CD4-positive, alpha-beta T cell treated with Interferon alpha-2 for 1 hour (primary cell): ENCODE measurements around the gene ADPRM.
A peak's percentile ranks its signal among the peaks of the same experiment; 100 is the strongest.
"Not testable (repeated sequence)": the region's sequence is repeated elsewhere in the genome, so short reads cannot be mapped to it uniquely, and the experiment has no call there.

Experiments used
- DNase-seq, 2 donors: peaks; one replicate each; pipeline ENCODE4 v3.0.0-alpha.2; 2020 to 2022

Gene ADPRM

DNA sequence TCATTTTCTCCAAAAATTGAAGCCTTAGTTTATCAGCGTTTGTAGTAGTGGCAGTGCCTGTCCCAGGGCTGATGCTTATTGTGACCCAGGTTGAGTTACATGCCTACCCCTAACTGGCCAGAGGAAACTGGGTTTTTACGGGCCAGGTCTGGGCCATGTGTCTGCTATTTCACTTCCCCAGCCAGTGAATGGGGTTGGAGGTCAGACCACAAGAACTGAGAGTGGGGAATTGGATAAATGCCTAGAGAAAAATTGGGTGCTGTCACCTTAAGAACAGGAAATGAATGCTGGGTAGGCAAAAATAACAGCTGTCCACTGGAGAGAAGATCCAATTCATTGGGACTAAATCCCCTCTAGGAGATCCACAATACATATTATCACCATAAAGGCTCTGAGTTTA lies 5.2 kb downstream of the ADPRM start:
- no peak for DNase-seq

DNA sequence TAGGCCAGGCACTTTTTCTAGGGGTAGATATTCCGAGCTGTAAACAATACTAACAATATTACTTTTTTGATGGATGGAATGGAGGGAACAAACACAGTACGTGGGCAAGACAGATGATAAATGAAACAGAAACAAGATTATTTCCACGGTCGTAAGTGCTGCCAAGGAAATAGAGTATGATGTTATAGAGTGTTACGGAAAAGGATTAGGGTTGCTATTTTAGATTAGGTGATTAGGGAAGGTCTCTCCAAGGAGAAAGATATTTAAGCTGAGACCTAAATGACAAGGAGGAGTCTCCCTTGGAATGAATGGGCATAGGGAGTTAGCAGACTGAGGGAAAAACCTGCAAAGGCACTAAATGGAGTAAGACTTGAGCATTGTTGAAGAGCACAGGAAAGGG lies 8.3 kb downstream of the ADPRM start:
- DNase-seq, result no peak

DNA sequence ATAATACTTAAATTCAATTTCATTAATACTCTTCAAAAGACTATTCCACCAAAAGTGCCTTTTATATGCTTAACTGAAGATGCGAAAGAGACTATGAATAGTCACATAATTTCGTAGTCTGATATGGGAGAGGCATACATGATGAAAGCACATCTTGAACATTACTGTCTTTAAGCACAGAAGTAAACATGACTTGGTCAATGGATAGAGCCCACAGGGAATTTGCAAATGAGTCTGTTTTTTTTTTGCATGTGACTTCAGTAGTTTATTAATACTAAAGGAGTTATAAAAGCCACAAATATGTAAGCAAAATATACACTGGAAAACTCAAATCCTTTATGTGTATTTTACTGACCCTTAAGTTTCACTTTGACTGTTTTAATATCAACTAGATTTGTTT lies 15.9 kb downstream of the ADPRM start:
- no peak for DNase-seq

DNA sequence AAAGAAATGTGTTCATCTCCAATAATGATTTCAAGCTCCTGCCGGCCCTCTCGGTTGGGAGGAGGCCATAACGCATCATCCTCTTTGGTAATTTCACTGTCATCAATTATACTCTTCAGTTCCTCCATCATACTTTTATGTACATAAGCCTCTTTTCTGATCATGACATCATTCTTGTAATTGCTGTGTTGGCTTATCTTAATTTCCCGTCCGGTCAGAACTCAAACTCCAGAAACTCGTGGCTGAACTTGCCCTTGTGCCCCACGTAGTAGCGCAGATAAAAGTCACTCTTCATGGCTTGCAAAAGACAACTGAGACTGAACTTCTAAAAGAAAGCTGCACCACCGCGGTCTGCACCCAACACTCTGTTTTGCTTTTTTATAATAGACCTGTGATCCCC lies 18.8 kb downstream of the ADPRM start:
- no peak for DNase-seq

DNA sequence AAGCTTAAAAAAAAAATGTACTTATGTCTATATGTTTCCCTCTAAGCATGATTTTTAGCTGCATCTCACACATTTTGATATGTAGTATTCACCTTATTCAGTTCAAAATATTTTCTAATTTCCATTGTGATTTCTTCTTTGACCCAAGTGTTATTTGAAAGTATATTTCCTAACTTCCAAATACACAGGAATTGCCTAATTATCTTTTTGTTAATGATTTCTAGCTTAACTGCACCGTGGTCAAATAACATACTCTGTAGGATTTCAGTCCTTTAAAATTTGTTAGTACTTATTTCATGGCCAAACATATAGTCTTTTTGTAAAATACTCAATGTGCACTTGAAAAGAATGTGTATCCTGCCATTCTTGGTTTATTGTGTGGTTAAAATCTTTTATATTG lies 21.2 kb downstream of the ADPRM start:
- DNase-seq, result no peak

- DNase-seq, result no peak
These were observed 27.3 kb downstream of the ADPRM start for GRCh38 chr17:10724546-10725195.

DNA sequence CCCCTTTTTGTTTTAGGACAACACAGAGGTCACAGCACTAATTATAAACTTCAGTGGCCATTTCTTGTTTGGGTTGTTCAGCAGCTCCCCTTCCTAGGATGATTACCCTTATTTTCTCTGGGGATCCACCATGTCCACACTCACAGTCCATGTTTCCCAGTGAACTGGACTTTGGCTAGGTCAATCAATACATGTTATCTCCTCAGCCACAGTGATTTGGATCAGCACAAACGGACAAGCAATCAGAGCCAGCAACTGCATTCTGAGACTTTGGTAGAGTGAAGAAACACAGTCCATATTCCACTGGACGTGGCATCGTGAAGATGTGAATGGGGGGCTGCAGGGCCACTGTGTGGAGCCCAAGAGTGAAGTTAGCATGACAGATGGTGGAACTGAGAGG lies 27.9 kb downstream of the ADPRM start:
- no peak for DNase-seq

GRCh38 chr17:10726196-10726595 lies 28.8 kb downstream of the ADPRM start:
- DNase-seq, result no peak

DNA sequence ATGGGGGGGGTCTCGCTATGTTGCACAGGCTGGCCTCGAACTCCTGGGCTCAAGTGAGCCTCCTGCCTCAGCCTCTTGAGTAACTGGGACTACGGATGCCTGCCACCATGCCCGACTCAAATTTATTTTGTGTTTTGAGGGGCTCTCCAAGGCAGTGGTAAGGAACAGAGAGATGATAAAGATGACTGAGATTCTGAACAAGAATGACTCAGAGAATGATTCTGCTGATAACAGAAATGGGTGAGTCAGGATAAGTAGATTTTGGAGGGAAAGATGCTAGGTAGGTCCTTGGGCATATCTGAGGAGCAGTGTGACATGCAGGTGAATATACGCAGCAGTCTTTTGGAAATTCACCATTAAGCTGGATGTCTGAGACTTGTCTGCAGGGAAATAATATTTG lies 29.8 kb downstream of the ADPRM start:
- no peak for DNase-seq

- DNase-seq, result no peak
These were observed 31.0 kb downstream of the ADPRM start for GRCh38 chr17:10728331-10728892.

- peak; percentile 24 to 33 for DNase-seq
These were observed 32.2 kb downstream of the ADPRM start, which contains the start of gene TMEM220 for GRCh38 chr17:10729334-10730193. Gene TMEM220 (minus strand): TSS chr17:10730023. CDS start chr17:10729851, 172 bp downstream.

- DNase-seq, result not testable (repeated sequence)
These were observed 32.9 kb downstream of the ADPRM start for GRCh38 chr17:10730247-10730646.

DNA sequence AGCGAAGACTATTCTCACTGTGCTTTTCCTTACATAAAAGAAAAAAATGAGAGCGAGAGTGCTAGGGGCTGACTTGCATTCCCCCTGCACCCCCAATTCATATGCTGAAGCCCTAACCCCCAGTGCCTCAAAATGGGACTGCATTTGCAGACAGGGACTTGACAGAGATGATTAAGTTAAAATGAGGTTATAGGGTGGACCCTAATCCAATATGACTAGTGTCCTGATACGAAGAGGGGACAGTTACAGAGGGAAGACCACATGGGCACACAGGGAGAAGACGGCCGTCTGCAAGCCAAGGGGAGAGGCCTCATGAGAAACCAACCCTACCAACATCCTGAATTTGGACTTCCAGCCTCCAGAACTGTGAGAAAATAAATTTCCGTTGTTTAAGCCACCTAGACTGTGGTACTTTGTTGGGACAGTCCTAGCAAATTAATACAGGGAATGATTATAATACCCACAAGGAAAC lies 34.0 kb downstream of the ADPRM start:
- DNase-seq, result no peak

- not testable (repeated sequence) for DNase-seq
These were observed 34.7 kb downstream of the ADPRM start for GRCh38 chr17:10732121-10732520.

DNA sequence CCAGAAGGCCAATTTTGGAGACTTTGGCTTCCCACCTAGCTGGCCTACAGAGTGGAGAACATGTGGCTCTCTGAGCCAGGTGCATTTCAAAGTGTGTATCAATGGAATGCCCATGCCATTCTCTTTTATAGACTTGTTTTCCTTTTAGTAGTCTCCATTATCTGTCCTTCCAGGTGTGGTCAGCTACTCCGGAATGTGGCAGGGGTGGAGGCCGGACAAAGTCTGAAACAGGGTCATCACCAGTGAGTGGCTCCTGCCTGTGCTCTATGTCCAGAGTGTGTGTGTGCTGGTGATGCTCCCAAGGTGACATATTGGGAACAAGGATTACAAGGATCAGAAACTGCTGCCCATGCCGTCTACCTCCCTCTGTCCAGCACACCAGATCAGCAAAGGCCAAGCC lies 36.3 kb downstream of the ADPRM start:
- DNase-seq, result no peak

GRCh38 chr17:10735251-10735650 lies 37.9 kb downstream of the ADPRM start:
- DNase-seq, result no peak

DNA sequence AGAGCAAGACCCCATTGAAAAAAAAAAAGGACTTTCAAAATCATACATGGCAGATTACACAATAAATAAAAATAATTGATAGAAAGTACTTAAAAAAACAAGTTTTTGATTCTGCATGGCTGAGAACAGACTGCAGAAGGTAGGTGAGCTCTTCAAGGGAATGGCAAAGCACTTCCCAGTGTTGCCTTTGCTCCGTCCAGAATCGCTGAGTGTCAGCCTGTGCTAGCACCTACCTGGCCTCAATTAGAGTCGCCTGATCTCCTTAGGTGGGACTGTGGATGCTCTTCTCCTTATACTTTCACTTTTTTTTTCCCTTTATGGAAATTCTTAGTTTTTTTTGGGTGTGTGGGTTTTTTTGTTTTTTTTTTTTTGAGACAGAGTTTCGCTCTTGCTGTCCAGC lies 38.4 kb downstream of the ADPRM start:
- DNase-seq, result no peak

DNA sequence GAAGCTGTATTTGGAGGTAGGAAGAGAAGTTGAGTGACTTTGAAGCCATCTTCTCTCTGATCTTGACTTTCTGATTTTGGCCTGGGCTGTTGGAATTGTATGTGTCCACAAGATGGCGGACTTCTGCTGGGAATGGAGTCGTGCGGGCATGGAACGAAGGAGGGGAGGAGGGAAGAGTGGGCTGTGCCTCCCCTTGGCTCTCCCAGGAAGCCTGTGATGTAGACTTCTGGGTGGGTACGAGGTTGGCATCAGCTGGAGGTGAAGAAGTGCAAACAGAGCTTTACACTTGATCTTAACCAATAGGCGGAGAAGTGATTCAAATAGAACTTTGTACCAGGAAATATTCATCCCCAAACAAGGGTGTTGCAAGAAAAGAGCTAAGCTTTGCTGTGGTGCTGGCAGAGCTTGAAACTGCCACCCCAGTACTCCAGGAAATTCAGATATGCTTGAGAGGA lies 39.8 kb downstream of the ADPRM start:
- peak; percentile 9 to 36 for DNase-seq

DNA sequence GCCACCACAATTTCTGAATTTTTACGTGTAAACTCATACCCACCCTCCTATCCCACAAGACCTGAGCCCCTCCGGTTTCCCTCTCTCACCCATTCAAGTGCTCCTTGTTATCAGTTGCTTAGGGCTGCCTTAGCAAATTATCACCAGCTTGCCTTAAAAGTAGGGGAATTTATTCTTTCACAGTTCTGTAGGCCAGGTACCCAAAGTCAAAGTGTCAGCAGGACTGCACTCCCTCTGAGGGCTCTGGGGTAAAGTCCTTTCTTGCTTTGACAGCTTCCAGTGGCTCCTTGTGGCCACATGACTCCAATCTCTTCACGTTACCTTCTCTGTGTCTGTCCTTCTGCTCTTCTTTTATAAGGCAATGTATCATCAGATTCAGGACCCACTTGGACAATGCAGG lies 40.3 kb downstream of the ADPRM start:
- no peak for DNase-seq

- DNase-seq, result no peak
These were observed 41.3 kb downstream of the ADPRM start for GRCh38 chr17:10738521-10739258.

GRCh38 chr17:10739386-10739785 lies 42.0 kb downstream of the ADPRM start:
- no peak for DNase-seq

DNA sequence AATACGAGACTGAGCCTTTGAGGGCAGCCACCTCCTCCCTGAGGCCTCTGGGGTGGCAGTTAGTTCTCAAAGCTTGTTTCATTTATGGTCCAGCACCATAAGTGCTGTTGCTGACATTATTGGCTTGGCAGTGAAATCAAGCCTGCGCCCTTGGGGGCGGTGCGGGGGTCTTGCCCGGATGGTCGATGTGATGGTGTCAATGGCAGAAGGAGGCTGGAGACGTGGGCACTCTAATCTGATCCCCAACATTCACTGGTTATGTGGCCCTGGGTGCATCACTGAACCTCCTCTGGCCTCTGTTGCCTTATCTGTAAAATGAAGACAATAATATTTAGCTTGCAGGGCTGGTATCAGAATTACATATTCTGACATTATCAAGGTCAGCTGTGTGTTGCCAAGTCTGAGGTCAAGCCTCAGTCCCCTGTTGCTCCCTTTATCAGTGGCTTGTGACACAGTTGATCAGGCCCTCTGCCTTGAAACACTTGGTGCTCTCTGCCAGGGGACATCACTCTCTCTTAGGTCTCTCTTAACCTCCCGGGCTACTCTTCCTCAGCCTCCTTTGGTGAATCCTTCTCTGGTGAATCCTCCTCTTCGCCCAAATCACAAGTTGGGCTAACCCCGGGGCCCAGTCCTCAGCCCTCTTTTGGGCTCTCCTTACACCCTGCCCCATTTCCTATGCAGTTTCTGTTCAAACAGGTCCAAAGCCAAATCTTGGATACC lies 44.2 kb downstream of the ADPRM start:
- DNase-seq, result no peak
